ENCODE measurements around the gene SCAF1.
A peak's percentile ranks its signal among the peaks of the same experiment; 100 is the strongest.

Gene SCAF1, protein sequence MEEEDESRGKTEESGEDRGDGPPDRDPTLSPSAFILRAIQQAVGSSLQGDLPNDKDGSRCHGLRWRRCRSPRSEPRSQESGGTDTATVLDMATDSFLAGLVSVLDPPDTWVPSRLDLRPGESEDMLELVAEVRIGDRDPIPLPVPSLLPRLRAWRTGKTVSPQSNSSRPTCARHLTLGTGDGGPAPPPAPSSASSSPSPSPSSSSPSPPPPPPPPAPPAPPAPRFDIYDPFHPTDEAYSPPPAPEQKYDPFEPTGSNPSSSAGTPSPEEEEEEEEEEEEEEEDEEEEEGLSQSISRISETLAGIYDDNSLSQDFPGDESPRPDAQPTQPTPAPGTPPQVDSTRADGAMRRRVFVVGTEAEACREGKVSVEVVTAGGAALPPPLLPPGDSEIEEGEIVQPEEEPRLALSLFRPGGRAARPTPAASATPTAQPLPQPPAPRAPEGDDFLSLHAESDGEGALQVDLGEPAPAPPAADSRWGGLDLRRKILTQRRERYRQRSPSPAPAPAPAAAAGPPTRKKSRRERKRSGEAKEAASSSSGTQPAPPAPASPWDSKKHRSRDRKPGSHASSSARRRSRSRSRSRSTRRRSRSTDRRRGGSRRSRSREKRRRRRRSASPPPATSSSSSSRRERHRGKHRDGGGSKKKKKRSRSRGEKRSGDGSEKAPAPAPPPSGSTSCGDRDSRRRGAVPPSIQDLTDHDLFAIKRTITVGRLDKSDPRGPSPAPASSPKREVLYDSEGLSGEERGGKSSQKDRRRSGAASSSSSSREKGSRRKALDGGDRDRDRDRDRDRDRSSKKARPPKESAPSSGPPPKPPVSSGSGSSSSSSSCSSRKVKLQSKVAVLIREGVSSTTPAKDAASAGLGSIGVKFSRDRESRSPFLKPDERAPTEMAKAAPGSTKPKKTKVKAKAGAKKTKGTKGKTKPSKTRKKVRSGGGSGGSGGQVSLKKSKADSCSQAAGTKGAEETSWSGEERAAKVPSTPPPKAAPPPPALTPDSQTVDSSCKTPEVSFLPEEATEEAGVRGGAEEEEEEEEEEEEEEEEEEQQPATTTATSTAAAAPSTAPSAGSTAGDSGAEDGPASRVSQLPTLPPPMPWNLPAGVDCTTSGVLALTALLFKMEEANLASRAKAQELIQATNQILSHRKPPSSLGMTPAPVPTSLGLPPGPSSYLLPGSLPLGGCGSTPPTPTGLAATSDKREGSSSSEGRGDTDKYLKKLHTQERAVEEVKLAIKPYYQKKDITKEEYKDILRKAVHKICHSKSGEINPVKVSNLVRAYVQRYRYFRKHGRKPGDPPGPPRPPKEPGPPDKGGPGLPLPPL

DNA sequence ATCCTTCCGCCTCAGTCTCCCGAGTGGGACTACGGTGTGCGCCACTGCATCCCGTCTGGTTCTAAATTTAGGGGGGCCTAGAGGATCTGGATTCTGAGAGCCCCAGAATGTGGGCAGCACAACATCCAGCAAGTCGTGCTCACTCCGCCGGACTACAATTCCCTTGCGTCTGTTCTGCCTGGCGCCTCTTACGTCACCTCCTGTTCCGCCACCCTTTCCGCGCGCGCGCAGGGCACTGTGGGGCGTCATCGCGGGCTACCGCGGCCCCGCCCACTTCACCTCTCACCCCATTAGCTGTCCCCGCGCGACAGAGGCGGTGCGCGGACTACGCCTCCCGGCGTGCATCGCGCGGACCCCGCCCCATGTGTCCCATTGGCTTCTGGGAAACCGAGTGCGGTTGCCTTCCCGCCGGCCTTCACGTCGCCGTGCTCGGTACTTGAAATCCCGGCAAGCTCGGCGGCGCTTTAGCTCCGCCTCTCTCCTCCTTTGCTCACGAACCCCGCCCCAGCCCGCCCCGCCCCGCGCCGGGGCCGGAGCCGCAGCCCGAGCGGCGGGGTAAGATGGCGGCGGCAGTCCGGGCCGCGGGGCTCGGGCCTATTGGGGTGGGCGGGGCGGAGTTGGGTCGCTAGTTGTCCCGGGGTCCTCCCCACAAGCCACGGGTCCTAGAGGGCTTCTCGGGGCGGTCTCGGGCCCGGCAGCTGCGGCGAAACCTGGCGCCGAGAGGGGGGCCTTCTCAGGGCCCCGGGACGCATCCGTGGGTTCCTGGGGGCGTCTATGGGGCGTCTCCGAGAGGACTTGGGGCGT, at the start of gene SCAF1:
Gene SCAF1, plus strand, starts transcription at position 522 of the 804 bp plus-strand sequence. CDS start 2,818 bp downstream, outside the sequence.
- DNase-seq = peak; percentile 99

DNA sequence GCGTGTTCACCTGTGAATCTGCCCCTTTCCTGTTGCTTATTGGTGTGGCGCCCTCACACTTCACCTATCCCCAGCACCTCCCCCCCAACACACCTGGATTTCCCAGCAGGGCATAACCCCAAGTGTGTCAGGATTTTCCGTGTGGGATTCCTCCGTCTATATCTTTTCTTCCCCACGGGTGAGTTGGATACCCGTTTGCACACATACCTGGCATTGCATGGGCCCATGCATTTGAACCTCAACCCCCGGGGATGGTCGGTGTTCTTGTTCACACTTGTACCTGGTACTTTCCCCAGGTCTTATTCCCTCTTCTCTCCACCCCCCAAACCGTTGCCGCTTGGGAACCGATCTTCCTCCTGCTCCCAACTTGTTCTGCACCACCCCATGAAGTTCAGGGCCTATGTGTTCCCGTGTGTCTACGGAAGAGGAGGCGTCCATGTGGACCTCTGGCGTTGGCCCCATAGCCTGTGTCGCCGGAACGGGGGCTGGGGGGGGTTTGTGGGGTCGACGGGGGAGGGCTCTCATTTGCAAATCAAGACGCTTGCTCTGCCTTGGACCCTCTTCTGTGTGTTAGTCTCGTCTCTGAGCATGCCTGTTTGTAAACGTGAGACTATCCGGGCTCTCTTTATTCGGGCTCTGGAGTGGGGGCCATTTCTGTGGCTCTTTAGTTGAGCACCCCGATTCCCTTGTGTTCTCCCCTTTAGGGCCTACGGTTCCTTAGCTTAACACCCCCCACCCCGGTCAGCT, 49.4 kb upstream of the SCAF1 start:
- no peak for DNase-seq

DNA sequence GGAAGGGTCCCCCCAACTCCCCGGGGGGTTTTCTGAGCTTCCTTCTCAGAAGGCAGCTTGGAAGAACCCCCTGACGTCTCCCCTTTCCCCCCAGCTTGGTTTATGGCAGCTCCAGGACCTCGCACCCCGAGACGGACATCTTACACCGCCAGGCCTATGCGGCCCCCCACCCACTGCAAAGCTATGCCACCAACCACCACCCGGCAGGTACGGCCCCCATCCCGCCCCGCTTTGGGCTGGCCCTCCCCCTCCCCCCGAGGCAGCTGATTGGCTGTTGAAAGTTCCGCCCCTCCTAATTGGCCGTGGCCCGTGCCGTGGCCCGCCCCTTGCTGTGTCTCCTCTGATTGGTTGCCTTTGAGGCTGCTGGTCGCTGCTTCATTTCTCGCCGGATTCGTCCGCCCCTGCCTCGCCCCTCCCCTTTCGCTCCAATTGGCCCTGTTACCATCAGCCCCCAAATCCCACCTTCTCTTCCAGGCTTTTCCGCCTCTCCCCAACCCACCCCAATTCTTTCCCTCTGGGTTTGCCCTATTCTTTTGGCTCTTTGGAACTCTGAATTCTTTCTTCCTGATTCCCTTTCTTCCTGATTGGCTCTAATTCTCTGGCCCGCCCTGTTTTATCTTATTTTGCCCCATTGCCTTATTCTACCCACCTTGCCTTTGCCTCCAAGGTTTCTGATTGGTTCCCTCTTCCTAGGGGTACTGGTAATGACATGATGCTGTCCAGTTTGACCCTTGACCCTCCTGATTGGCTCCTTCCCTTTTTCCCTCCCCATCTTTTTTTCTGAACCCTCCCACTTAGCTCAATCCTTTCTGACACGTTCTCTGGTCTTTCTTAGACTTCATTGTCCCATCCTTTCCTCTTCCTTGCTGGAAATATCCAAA, 48.5 kb upstream of the SCAF1 start:
- peak; percentile 95 for DNase-seq

DNA sequence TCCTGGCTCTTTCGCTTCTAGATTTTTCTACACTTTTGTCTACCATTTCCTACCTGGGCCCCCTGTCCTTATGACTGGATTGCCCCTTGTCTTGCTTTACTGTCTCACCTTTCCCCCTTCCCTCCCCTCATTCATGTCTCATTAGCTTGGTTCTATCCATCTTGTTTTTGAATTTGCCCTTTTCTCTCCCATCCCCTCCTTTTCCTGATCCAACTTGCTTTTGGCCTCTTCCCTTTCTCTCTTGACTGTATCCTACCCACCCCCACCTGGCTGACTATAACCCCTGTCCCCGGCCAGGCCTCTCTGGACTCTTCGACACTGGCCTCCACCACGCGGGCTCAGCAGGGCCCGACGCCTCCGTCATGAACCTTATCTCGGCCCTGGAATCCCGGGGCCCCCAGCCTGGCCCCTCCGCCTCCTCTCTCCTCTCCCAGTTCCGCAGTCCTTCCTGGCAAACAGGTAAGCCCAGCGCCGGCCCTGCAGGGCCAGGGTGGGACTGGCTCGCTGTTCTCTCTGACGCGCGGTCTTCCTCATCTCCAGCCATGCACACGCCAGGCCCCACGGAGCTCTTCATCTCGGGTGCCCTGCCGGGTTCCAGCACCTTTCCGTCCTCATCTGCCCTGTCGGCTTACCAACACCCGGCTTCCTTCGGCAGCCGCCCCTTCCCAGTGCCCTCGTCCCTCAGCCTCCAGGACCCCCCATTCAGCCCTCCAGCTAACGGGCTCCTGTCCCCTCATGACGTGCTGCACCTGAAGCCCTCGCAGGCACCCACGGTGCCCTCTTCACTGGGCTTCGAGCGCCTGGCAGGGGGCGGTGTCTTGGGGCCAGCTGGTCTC, 47.6 kb upstream of the SCAF1 start:
- DNase-seq = no peak

DNA sequence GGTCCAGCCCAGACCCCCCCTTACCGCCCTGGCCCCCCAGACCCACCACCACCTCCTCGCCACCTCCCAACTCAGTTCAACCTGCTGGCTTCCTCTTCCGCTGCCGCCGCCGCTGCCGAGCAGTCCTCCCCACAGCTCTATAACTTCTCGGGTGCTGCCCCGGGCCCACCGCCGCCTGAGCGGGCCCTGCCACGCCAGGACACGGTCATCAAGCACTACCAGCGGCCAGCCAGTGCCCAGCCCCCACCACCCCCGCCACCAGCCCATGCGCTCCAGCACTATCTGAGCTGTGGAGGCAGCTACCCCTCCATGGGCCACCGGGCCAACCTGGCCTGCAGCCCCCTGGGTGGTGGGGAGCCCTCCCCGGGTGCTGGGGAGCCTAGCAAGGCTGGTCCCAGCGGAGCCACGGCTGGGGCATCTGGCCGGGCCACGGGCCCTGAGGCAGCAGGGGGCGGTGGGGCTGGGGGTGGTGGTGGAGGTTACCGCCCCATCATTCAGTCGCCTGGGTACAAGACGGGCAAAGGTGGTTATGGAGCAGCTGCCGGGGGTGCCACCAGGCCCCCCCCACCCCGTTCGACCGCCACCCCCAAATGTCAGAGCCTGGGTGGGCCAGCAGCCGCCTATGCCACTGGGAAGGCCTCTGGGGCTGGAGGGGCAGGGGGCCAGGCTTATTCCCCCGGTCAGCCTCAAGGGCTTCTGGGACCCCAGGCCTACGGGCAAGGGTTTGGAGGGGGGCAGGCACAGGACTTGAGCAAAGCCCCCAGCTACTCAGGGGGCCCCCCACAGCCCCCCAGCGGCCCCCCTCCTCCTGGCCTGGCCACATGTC, 46.8 kb upstream of the SCAF1 start:
- no peak for DNase-seq

DNA sequence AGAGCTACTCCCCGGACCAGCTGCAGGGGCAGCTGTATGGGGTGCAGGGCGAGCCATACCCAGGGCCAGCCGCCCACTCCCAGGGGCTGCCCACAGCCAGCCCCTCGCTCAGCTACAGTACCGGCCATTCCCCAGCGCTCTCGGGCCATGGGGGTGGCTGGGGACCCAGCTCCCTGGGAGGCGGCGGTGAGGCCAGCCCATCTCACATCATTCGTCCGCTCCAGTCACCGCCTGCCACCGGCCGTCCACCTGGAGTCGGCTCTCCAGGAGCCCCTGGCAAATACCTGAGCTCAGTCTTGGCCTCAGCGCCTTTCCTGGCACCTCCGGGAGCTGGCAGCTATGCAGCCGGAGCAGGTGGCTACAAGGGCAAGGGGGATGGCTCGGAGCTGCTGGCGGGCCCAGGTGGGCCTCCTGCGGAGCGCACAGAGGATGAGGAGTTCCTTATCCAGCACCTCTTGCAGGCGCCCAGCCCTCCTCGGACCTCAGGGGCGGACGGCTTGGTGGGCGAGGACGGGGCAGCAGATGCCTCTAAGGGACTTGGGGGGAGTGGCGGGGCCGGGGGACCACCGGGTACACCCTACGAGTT, 46.1 kb upstream of the SCAF1 start:
- no peak for DNase-seq

DNA sequence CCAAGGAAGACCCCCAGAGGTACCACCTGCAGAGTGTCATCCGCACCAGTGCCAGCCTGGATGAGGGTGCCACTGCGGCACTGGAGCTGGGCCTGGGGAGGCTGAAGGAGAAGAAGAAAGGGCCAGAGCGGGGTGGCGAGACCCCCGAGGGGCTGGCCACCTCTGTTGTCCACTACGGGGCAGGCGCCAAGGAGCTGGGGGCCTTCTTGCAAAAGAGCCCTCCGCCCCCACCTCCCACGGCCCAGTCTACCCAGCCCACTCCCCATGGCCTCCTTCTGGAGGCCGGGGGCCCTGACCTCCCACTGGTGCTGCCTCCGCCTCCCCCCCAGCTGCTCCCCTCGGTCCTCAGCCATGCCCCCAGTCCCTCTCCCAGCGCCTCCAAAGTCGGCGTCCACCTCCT, 45.6 kb upstream of the SCAF1 start:
- DNase-seq = no peak

DNA sequence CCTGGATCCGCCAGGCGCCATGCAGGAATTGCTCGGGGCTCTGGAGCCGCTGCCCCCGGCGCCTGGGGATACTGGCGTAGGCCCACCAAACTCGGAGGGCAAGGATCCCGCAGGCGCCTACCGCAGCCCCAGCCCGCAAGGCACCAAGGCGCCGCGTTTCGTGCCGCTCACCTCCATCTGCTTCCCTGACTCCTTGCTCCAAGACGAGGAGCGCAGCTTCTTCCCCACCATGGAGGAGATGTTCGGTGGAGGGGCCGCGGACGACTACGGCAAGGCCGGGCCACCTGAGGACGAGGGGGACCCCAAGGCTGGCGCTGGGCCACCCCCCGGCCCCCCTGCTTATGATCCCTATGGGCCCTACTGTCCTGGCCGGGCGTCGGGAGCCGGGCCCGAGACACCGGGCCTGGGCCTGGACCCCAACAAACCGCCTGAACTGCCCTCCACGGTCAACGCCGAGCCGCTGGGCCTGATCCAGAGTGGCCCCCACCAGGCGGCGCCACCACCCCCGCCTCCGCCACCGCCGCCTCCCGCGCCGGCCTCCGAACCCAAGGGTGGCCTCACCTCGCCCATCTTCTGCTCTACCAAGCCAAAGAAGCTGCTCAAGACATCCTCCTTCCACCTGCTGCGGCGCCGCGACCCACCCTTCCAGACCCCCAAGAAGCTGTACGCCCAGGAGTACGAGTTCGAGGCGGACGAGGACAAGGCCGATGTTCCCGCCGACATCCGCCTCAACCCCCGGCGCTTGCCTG, 44.9 kb upstream of the SCAF1 start:
- DNase-seq = no peak

DNA sequence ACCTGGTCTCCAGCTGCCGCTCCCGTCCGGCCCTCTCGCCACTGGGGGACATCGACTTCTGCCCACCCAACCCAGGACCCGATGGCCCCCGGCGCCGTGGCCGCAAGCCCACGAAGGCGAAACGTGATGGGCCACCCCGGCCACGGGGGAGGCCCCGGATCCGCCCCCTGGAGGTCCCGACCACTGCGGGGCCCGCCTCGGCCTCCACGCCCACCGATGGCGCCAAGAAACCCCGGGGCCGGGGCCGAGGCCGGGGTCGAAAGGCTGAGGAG, 44.4 kb upstream of the SCAF1 start:
- no peak for DNase-seq

DNA sequence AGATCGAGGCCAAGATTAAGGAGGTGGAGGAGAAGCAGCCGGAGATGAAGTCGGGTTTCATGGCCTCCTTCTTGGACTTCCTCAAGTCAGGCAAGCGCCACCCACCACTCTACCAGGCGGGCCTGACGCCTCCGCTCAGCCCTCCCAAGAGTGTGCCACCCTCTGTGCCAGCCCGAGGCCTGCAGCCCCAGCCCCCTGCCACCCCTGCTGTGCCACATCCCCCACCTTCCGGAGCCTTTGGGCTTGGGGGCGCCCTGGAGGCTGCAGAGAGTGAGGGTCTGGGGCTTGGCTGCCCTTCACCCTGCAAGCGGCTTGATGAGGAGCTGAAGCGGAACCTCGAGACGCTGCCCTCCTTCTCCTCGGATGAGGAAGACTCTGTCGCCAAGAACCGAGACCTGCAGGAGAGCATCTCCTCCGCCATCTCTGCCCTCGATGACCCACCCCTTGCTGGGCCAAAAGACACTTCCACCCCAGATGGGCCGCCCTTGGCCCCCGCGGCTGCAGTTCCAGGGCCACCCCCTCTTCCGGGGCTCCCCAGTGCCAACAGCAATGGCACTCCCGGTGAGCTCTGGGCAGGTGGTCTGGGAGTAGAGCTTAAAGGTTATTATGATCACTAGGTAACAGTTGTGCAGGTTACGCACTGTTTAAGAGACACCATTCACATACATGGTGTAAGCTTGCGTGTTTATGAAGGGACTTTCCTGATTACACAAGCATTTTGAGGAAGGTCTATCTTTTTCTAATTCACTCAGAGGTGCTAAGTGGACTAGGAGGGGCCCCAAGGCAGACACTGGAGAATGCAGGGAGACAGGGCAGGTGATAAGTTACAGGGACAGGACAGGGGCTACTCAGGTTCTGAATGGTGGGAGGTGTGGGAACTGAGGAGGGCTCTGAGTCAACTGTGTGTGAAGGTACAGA, 42.4 kb upstream of the SCAF1 start:
- DNase-seq = no peak

DNA sequence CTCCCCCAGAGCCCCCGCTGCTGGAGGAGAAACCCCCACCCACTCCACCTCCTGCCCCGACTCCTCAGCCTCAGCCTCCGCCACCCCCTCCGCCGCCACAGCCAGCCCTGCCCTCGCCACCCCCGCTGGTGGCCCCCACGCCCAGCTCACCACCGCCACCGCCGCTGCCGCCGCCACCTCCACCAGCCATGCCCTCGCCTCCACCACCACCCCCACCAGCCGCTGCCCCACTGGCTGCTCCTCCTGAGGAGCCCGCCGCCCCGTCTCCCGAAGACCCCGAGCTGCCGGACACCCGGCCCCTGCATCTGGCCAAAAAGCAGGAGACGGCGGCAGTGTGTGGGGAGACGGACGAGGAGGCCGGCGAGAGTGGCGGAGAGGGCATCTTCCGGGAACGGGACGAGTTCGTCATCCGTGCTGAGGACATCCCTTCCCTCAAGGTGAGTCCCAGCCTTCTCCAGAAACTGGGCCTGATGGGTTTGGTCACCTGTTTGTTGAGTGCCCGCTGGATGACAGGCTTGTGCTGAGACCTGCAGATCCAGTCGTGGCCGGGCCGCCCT, 40.4 kb upstream of the SCAF1 start:
- no peak for DNase-seq

DNA sequence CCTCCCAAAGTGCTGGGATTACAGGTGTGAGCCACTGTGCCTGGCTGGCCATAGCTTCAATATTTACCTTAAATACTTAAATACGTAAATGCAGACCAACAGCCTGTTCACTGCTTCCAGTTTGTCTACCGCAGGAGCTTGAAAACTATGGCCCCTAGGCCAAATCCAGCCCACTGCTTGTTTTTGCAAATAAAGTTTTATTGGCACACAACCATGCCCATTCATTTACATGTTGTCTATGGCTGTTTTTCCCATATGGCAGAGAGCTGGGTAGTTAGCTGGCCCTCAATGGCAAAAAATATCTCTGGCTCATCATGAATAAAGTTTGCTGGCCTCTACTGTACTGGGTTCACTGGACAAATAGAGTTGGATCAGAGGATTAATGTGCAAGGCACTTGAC, 39.2 kb upstream of the SCAF1 start:
- DNase-seq = no peak

DNA sequence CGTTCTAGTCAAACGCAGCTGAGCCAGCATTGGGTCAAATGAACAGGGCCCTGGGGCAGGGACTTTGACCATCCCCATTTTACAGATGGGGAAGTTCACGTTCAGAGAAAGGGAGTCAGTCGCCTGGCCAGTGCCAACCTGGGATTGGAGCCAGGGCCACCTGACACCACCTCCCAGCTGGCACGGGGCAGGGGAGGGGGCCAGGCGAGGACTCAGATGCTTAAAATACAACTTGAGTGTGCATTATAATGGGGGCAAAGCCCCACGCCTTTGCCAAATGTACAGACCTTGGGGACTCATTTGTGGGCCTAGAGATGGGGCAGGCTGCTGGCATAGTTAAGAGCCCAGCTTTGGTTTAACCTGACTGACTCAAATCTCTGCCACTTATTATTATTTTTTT, 36.4 kb upstream of the SCAF1 start:
- no peak for DNase-seq

DNA sequence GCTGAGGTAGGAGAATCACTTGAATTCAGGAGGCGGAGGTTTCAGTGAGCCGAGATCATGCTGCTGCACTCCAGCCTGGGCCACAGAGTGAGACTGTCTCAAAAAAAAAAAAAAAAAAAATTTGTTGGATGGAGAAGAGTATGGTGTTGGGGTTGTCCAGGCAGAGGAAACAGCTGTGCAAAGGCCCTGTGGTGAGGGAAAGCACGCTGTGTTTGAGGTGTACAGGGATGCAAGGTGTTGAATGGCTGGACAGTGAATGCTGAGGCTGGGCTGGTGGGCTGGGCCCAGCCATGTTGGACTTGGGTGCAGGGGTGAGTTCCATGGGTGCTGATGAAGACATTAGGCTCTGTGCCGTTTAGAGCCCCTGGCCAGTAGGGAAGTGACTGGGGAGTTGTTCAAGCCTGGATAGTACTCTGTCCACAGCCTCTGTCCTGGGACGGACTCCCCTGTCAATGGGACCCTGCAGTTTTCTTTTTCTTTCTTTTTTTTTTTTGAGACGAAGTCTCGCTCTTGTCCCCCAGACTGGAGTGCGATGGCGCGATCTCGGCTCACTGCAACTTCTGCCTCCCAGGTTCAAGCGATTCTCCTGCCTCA, 32.4 kb upstream of the SCAF1 start:
- DNase-seq = no peak

DNA sequence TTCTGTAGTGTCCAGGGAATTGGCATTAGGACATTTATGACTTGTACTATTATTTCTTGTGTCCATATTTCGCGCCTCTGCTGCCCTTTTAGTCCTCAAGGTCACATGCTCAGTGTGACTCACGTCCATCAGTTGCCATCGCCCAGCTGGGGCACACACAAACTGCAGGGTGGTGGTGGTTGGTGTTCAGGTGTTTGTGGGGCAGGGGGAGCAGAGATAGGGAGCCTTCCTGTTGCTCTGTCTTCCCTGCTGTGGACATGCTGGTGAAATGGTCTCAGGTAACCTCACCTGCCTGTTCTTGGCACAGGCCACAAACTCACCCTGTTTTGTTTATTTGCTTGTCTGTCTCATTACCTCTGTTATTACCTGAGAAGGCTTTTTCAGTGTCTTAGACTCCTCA, 28.6 kb upstream of the SCAF1 start:
- no peak for DNase-seq

All from NCI-H1105 (cell line).